Left colon (tissue), 2 donors: ENCODE measurements around the gene ATG16L2. TPM values are rescaled to one million over a fixed set of nuclear protein-coding genes. Genes with fewer than 3 reads are reported as not detected.
"Not testable (repeated sequence)": the region's sequence is repeated elsewhere in the genome, so short reads cannot be mapped to it uniquely, and the experiment has no call there.

Experiments used
- ATAC-seq: fragments of 200-7000 bp; cut with Tn5 transposase; one replicate; pipeline ENCODE4 v1.9.1; 2020; ENCODE audit warnings: mild to moderate bottlenecking, moderate library complexity
- DNase-seq, 2 donors: peaks; one replicate each; pipeline ENCODE4 v3.0.0-alpha.2; 2020
- intact Hi-C, 2 donors: fragments of 100-400 bp; cut with DNase I in 1 of 2; cut with micrococcal nuclease in 1 of 2; formaldehyde crosslinking; loops; one replicate each; pipeline versions ENCODE4 v1.11.2 to v1.14.0; 2022; cut with DNase I, micrococcal nuclease
- total RNA-seq, 2 donors: library from RNA; stranded (reverse); fragmentation: NEBNext Ultra II Directional; extraction: Animal tissue kit (Norgen Biotek cat#: 25700); gene quantifications; one replicate each; pipeline ENCODE4 v1.2.1, GENCODE V29; 2021
- donor health status: DM: no; HTN: no; CAD: no.
- donor health status: DM: yes; HTN: yes; CAD: no.

The ATG16L2 gene
- total RNA-seq, 2 donors from 2014 or later = 44.4 to 54.2 TPM

GRCh38 chr11:72793076-72793424 is 21.2 kb upstream of the ATG16L2 start:
- no peak for DNase-seq
- intact Hi-C loops = loop anchor here in 1 of 2 donors (5.0 kb wide), 1 partner anchor 66 kb away; no protein-coding TSS in a partner anchor
- ATAC-seq = no peak

GRCh38 chr11:72793425-72794367 is 20.5 kb upstream of the ATG16L2 start, which contains the start of gene STARD10:
Gene STARD10 (minus strand): TSS chr11:72794047. CDS start chr11:72781181, 12,866 bp downstream.
- intact Hi-C loops = loop anchor here in 1 of 2 donors (5.0 kb wide), 1 partner anchor 66 kb away; no protein-coding TSS in a partner anchor
- ATAC-seq = peak; percentile 95

GRCh38 chr11:72798361-72798760 is 15.8 kb upstream of the ATG16L2 start:
- DNase-seq = no peak
- ATAC-seq = no peak
- intact Hi-C loops = no loop called here

More at GRCh38 chr11:72793425-72794367, 20.5 kb upstream of the ATG16L2 start, which contains the start of gene STARD10:
- DNase-seq = peak; percentile 95 to 99

GRCh38 chr11:72799441-72799840 is 14.8 kb upstream of the ATG16L2 start:
- intact Hi-C loops = no loop called here
- DNase-seq = no peak
- ATAC-seq = no peak

GRCh38 chr11:72802822-72803221 is 11.4 kb upstream of the ATG16L2 start:
- DNase-seq (no peak), ATAC-seq (no peak)
- intact Hi-C loops = no loop called here

- ATAC-seq (no peak), DNase-seq (no peak)
- intact Hi-C loops = no loop called here
Observed at GRCh38 chr11:72805216-72805615, 9.0 kb upstream of the ATG16L2 start.

- intact Hi-C loops = not testable (repeated sequence)
Observed at GRCh38 chr11:72806378-72806777, 7.8 kb upstream of the ATG16L2 start.

GRCh38 chr11:72807021-72807693 is 7.1 kb upstream of the ATG16L2 start:
- no peak for DNase-seq
- intact Hi-C loops = no loop called here
- no peak for ATAC-seq

More at GRCh38 chr11:72806378-72806777, 7.8 kb upstream of the ATG16L2 start:
- DNase-seq, ATAC-seq: not testable (repeated sequence)

GRCh38 chr11:72807792-72808191 is 6.4 kb upstream of the ATG16L2 start:
- DNase-seq (no peak), ATAC-seq (no peak)

GRCh38 chr11:72808331-72808798 is 5.8 kb upstream of the ATG16L2 start:
- ATAC-seq = no peak

More at GRCh38 chr11:72807792-72808191, 6.4 kb upstream of the ATG16L2 start:
- intact Hi-C loops = no loop called here

GRCh38 chr11:72811686-72812085 is 2.5 kb upstream of the ATG16L2 start:
- not testable (repeated sequence) for ATAC-seq
- intact Hi-C loops = loop anchor here in 1 of 2 donors (5.0 kb wide), 1 partner anchor 89 kb away; no protein-coding TSS in a partner anchor

More at GRCh38 chr11:72808331-72808798, 5.8 kb upstream of the ATG16L2 start:
- no peak for DNase-seq
- intact Hi-C loops = no loop called here

GRCh38 chr11:72812604-72812966 is 1.6 kb upstream of the ATG16L2 start:
- DNase-seq (no peak), ATAC-seq (peak; percentile 4)
- intact Hi-C loops = loop anchor here in 1 of 2 donors (5.0 kb wide), 1 partner anchor 90 kb away; no protein-coding TSS in a partner anchor

More at GRCh38 chr11:72811686-72812085, 2.5 kb upstream of the ATG16L2 start:
- not testable (repeated sequence) for DNase-seq

- DNase-seq (peak; percentile 69 to 75), ATAC-seq (peak; percentile 28)
- intact Hi-C loops = loop anchor here in 1 of 2 donors (5.0 kb wide), 1 partner anchor 91 kb away; no protein-coding TSS in a partner anchor
Observed at GRCh38 chr11:72812967-72813739, 1.1 kb upstream of the ATG16L2 start.

GRCh38 chr11:72813740-72814285 is 398 bp upstream of the ATG16L2 start:
- intact Hi-C loops = loop anchor here in 1 of 2 donors (5.0 kb wide), 1 partner anchor 92 kb away; no protein-coding TSS in a partner anchor
- peak; percentile 80 to 91 for DNase-seq
- ATAC-seq = peak; percentile 77

- DNase-seq (no peak), ATAC-seq (peak; percentile 35)
- intact Hi-C loops = no loop called here
Observed at GRCh38 chr11:72815110-72815618, 953 bp downstream of the ATG16L2 start.

- intact Hi-C loops = no loop called here
- ATAC-seq = no peak
- DNase-seq = no peak
Observed at GRCh38 chr11:72816404-72816990, 2.3 kb downstream of the ATG16L2 start.

- intact Hi-C loops = no loop called here
- no peak for DNase-seq
- ATAC-seq = no peak
Observed at GRCh38 chr11:72817966-72818365, 3.8 kb downstream of the ATG16L2 start.
